Neutrophil (primary cell): ENCODE results near the gene DCLK2.
"Not testable (repeated sequence)": the region's sequence is repeated elsewhere in the genome, so short reads cannot be mapped to it uniquely, and the experiment has no call there.

Experiments
- H3K27ac ChIP-seq: fragments of 200-600 bp; sonication (generic); 2 replicates; pipeline ENCODE4 v1.5.1; 2016; ENCODE audit warnings: mild to moderate bottlenecking, moderate library complexity
- H3K27me3 ChIP-seq: fragments of 200-600 bp; sonication (generic); 2 replicates; pipeline ENCODE4 v1.6.0; 2016; ENCODE audit warnings: mild to moderate bottlenecking
- H3K36me3 ChIP-seq: fragments of 200-600 bp; sonication (generic); 2 replicates; pipeline ENCODE4 v1.5.1; 2017
- H3K4me1 ChIP-seq, 2 experiments: fragments of 200-600 bp in 1 of 2; sonication (generic) in 1 of 2; 1 replicate in 1 of 2; 2 replicates in 1 of 2; pipeline versions ENCODE4 v1.5.1 to v1.6.1; 2013 to 2016; ENCODE audit warnings: low read depth in 1 of 2, low read length in 1 of 2, mild to moderate bottlenecking in 1 of 2, moderate library complexity in 1 of 2; ENCODE audit not compliant: control insufficient read depth in 1 of 2, insufficient read depth in 1 of 2
- H3K4me3 ChIP-seq, 2 experiments: fragments of 200-600 bp in 1 of 2; sonication (generic) in 1 of 2; 1 replicate in 1 of 2; 2 replicates in 1 of 2; pipeline ENCODE4 v1.5.1; 2013 to 2016; ENCODE audit warnings: low read depth in 1 of 2, low read length in 1 of 2, mild to moderate bottlenecking in 1 of 2, moderate library complexity in 1 of 2
- H3K9me3 ChIP-seq: fragments of 200-600 bp; sonication (generic); 2 replicates; pipeline ENCODE4 v1.5.1; 2016
- CTCF ChIP-seq: fragments of 200-600 bp; sonication (generic); IDR thresholded peaks from 2 replicates; pipeline ENCODE4 v1.5.1; 2016; ENCODE audit warnings: antibody characterized with exemption

Gene DCLK2

DNA sequence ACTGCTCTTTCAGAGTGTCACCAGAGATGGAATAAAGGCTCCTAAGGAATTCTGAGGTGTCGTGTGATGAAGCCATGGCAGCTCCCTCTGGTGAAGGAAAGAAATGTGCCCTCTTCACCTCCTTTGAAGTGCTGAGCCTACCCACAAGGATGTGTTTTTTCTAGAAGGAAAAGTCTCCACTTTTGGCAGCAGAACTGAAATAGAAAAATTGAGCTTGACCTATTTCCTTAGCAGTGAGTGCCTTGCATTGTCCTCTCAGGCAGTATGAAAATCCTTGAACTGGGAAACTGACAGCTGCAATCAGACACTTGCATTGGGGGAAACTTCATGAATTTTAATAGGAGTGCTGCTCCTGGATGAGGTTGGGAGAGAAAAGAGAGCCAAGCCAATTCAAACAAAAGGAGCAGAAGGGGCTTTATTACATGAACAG is 95.2 kb downstream of the DCLK2 start:
- Histone ChIP-seq H3K4me1 (no peaks in the 10 kb centered on the region), H3K9me3 (no peaks in the 10 kb centered on the region), H3K27ac (no peak overlapping the region), H3K27me3 (no peaks in the 10 kb centered on the region), H3K36me3 (no peaks in the 10 kb centered on the region), H3K4me3 (no peak overlapping the region)
- TF ChIP-seq CTCF = no peak

- Histone ChIP-seq H3K4me3 (no peak overlapping the region), H3K27ac (no peak overlapping the region), H3K27me3 (no peaks in the 10 kb centered on the region), H3K4me1 (no peaks in the 10 kb centered on the region), H3K9me3 (no peaks in the 10 kb centered on the region), H3K36me3 (no peaks in the 10 kb centered on the region)
- no peak for TF ChIP-seq CTCF
These were observed 95.7 kb downstream of the DCLK2 start for GRCh38 chr4:150173982-150174398.

GRCh38 chr4:150176547-150176946 is 98.3 kb downstream of the DCLK2 start:
- H3K27me3 ChIP-seq = no peaks in the 10 kb centered on the region
- H3K9me3 ChIP-seq = no peaks in the 10 kb centered on the region
- H3K4me3 ChIP-seq = no peak overlapping the region
- TF ChIP-seq CTCF = no peak
- no peak overlapping the region for H3K27ac ChIP-seq
- H3K4me1 ChIP-seq = no peaks in the 10 kb centered on the region
- no peaks in the 10 kb centered on the region for H3K36me3 ChIP-seq

DNA sequence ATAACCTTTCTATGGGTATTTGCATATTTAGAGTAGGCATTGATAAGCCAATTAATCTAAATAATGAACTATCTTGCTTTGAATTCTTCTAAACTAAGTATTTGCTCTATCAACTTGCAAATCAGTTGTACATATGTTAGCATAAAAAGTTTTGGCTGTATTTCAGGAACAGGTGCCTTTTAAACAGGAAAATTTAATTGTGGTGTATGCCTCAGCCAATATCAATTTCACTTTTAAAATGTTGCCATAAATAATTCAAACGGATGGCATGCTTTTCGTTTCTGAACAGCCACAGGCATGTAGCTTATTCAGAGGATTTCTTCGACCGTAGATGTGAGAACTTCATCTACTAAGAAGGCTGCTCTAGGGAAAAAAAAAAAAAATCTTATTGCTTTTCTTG is 99.9 kb downstream of the DCLK2 start:
- no peaks in the 10 kb centered on the region for H3K9me3 ChIP-seq
- no peaks in the 10 kb centered on the region for H3K36me3 ChIP-seq
- H3K4me3 ChIP-seq = no peak overlapping the region
- no peaks in the 10 kb centered on the region for H3K4me1 ChIP-seq
- no peak for TF ChIP-seq CTCF
- H3K27ac ChIP-seq = no peak overlapping the region
- no peaks in the 10 kb centered on the region for H3K27me3 ChIP-seq

GRCh38 chr4:150181536-150181935 is 103.3 kb downstream of the DCLK2 start:
- no peaks in the 10 kb centered on the region for H3K36me3 ChIP-seq
- no peak overlapping the region for H3K27ac ChIP-seq
- no peak for TF ChIP-seq CTCF
- no peaks in the 10 kb centered on the region for H3K27me3 ChIP-seq
- H3K4me1 ChIP-seq = no peaks in the 10 kb centered on the region
- no peaks in the 10 kb centered on the region for H3K9me3 ChIP-seq
- H3K4me3 ChIP-seq = no peak overlapping the region

GRCh38 chr4:150182794-150183193 is 104.5 kb downstream of the DCLK2 start:
- no peaks in the 10 kb centered on the region for H3K27me3 ChIP-seq
- H3K4me3 ChIP-seq = no peak overlapping the region
- H3K36me3 ChIP-seq = no peaks in the 10 kb centered on the region
- no peaks in the 10 kb centered on the region for H3K9me3 ChIP-seq
- no peak overlapping the region for H3K27ac ChIP-seq
- TF ChIP-seq CTCF = no peak
- no peaks in the 10 kb centered on the region for H3K4me1 ChIP-seq

- not testable (repeated sequence) for H3K36me3 ChIP-seq, H3K4me3 ChIP-seq, H3K9me3 ChIP-seq, H3K27me3 ChIP-seq, H3K4me1 ChIP-seq, H3K27ac ChIP-seq
These were observed 106.8 kb downstream of the DCLK2 start for GRCh38 chr4:150185033-150185432.
